Mesenteric fat pad (tissue), 1 donor: Measurements from ENCODE around the gene FYCO1. TPM values are rescaled to one million over a fixed set of nuclear protein-coding genes. Genes with fewer than 3 reads are reported as not detected.
A peak's percentile ranks its signal among the peaks of the same experiment; 100 is the strongest.
"Not testable (repeated sequence)": the region's sequence is repeated elsewhere in the genome, so short reads cannot be mapped to it uniquely, and the experiment has no call there.

Source experiments
- DNase-seq: peaks from one replicate; pipeline ENCODE4 v3.0.0-alpha.2; 2020; ENCODE audit warnings: low spot score
- long read RNA-seq: library from polyadenylated mRNA; unstranded; transcript quantifications from one replicate; pipeline ENCODE4 v2.0.0, GENCODE V29; 2020
- total RNA-seq: library from RNA; stranded (reverse); fragmentation: NEBNext Ultra II Directional; extraction: Animal tissue kit (Norgen Biotek cat#: 25700); gene quantifications from one replicate; pipeline ENCODE4 v1.2.1, GENCODE V29; 2021
- donor health status: DM: yes; HTN: yes; CAD: no.

The FYCO1 gene
- total RNA-seq, result 43.5 TPM
- long read RNA-seq, partial matches to known transcripts, result 12 of 67 reads
- long read RNA-seq, other reads (novel, unspliced or antisense), result 55 of 67 reads

DNA sequence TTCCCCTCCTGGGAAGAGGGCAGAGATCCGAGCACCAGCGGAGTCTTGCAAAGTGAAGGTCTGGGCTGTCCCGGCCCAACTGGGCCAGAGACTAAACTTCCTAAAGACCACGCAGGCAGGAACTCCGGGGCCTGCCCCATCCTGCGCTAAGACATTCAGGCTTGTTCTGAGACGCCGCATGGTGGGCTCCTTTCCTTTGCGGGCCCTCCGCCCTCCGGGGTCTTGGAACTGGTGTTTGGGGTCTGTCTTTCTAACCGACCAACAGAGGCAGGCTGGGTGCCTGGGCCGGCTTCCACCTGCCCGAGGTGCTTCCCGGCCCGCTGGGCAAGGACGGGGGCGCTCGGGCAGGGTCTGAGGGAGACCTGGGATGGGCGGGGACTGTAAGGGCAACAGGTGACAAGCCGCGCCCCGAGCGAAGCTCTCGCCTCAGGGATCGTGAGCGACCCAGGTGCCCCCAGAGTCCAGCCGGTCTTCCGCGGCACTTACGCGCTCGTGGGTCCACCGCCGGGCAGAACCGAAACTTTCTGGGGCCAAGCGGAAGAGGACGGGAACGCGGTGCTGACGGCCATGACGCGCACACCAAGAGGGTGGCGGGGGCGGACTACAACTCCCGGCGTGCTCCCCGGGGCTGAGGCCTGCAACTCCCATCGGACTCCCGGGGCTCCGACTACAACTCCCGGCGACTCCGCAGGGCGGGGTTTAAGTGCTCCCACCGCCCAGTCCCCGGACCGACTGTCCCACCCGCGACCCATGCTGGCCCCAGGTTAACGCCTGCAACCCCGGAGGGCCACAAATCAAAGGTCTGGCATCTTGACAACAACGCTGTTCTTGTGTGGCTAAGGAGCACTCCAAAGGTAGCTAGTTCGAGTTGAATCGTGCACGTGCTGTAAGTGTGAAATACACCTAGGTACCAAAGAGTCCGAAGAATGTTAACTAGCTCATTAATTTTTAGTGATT is at the start of gene FYCO1:
TSS of gene FYCO1 (minus strand) at position 589 of the 957 bp plus-strand sequence. CDS start 10,914 bp downstream, outside the sequence.
- DNase-seq, result peak; percentile 97

GRCh38 chr3:46038916-46039315 is 43.3 kb upstream of the FYCO1 start:
- no peak for DNase-seq

GRCh38 chr3:46038071-46038470 is 42.4 kb upstream of the FYCO1 start:
- not testable (repeated sequence) for DNase-seq

- DNase-seq, result no peak
These were observed 40.6 kb upstream of the FYCO1 start for GRCh38 chr3:46036191-46036590.

DNA sequence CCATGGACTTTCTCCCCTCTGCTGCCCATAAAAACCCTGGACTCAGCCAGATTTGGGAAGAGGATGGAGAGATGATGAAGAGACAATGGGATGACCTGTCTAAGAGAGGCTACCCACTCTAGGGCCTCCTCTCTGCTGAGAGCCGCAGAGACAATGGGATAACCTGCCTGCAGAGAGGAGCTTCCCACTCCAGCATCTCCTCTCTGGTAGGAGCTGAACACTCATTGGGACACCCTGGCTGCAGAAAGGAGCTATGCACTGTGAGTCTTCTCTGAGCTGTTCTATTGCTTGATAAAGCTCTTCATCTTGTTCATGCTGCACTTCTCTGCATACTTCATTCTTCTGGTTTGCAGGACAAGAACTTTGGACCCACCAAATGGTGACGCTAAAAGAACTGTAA is 36.1 kb upstream of the FYCO1 start:
- no peak for DNase-seq

GRCh38 chr3:46031269-46031668 is 35.6 kb upstream of the FYCO1 start:
- DNase-seq, result no peak

GRCh38 chr3:46030626-46031025 is 35.0 kb upstream of the FYCO1 start:
- no peak for DNase-seq

DNA sequence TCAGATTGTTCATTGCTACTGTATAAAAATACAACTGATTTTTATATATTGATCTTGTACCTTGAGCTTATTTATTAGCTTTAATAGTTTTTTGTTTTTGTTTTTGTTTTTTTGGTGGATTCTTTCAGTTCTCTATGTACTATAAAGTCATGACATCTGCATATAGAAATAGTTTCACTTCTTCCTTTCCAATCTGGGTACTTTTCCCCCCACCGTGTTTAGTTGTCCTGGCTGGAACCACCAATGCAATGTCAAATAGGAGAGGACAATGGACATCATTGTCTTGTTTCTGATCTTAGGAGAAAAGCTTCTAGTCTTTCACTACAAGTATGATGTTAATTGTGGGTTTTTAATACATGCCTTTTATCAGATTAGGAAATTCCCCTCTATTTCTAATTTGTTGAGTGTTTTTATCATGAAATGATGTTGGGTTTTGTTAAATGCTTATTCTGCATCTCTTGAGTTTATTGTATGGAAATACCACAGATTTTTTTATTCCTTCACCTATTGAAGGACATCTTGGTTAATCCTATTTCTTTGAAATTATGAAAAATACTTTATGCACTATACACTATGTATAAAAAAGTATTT is 34.4 kb upstream of the FYCO1 start:
- DNase-seq, result no peak

DNA sequence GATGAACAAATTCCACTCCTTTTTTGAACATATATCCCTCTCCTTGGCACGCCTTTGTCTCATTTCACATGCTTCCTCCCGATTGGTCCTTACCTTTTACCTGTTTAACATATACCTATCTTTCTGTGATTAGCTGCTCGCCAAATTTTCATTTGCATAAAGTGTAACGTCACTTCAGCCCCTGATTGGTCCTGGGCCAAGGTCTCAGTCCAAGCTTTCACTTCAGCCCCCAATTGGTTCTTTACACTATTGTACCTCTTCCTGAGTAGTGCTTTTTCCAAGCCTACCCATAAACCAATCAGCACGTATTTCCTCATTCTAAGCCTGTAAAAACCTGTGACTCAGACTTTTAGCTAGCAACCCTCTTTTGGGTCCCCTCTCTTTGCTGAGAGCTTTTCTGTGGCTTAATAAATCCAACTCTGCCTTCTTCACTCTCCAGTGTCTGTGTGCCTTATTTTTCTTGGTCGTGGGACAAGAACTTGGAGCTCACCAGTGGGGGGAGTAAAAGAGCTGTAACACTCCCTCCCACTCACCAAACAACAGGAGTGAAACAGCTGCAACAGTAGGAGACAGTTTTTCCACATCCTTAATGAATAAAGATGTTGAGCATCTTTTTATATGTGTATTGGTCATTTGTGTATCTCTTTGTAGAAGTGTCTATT is 32.2 kb upstream of the FYCO1 start:
- no peak for DNase-seq

DNA sequence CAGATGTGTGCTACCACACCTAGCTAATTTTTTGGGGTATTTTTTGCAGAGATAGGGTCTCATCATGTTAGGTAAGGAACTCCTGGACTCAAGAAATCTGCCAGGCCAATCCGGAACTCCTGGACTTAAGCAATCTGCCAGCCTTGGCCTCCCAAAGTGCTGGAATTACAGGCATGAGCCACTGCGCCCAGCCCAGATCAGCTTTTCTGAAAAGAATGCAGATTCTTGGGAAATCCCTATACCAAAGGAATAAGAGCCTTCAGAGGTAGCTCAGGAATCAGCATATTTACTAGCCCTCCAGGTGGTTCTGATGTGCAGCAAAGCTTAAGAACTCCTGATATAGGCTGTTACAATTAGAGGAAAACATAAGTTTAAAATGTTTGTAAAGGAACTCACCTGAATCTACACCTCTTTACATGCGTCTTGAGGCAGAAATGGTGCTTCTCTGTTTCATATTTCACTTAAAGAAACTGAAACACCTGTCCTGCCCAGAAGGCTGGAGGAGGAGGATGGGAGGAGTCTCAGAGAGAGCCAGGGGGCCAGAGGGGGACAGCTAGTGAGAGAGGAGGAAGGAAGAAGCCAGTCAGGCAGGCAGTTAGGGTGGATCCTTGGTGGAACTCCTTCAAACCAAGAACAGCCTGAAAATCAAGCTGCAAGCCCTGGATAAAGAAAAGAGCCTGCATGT is 31.5 kb upstream of the FYCO1 start, which contains the start of gene XCR1:
TSS of gene XCR1 (minus strand) at position 463 of the 685 bp plus-strand sequence. CDS start 5,536 bp downstream, outside the sequence.
- DNase-seq, result no peak

GRCh38 chr3:46025139-46025538 is 29.5 kb upstream of the FYCO1 start:
- DNase-seq, result no peak

- no peak for DNase-seq
These were observed 28.5 kb upstream of the FYCO1 start for GRCh38 chr3:46024131-46024530.

DNA sequence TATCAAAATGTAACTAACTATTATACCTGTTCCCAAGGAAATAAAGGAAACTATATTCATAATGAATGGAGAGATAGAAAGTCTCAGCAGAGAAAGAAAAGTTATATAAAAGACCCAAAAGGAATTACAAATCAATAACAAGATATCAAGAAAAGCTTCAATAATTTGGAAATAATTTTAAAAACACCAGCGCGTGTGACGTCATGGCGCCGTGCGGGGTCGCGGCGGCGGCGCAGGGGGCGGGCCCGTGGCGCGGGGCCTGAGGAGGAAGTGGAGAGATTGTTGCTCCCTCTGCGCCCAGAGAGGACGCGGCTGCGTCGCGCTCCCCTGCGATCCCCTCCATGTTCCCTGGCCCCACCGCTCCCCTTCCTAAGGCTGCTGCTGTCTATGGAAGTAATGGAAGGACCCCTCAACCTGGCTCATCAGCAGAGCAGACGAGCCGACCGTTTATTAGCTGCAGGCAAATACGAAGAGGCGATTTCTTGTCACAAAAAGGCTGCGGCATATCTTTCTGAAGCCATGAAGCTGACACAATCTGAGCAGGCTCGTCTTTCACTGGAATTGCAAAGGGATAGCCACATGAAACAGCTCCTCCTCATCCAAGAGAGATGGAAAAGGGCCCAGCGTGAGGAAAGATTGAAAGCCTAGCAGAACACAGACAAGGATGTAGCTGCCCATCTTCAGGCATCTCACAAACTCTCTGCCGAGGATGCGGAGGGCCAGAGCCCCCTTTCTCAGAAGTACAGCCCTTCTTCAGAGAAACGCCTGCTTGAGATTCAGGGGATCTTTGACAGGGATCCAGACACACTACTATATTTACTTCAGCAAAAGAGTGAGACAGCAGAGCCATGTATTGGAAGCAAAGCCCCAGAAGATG is 27.5 kb upstream of the FYCO1 start:
- no peak for DNase-seq

DNA sequence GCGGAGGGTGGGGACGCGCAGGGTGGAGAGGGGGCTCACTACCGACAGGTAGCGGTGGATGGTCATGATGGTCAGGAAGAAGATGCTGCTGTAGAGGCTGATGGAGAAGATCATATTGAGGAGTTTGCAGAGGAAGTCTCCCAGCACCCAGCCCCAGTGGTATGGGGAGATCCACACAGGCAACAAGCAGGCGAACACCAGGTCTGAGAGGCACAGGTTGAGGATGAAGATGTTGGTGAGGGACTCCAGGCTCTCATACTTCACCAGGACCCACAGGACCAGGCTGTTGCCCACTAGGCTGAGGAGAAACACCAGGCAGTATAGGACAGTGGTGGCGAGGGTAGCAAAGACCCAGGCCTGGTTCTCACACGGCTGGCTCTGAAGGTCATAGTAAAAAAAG is 25.9 kb upstream of the FYCO1 start:
- no peak for DNase-seq

DNA sequence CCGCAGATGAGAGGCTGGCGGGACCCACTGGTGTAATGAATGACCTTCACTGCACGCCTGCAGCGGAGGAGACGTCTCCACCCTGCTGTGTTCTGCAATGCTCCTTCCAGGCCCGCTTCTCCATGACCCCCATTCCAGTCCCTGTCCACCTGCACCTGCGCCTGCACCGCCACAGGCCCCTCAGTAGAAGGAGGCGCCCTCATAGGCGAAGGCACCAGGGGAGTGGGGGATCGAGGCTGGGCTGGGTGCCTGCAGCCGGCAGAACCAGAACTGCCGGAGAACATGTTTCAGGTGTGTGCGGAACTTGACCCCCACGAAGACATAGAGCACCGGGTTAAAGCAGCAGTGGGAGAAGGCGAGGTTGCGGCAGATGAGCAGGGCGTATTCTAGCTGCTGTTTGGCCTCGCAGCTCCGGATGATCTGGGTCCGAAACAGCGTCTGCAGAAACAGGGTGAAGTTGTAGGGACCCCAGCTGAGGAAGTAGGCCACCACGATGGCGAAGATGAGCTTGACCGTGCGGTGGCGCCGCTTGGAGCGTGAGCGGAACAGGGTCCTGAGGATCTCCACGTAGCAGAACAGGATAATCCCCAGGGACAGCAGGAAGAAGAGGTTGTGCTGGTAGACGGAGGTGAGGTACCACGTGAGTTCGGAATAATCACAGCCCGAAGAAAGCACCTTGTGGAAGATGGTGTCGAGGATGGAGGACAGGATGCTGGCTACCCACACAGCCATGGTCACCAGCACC is 25.3 kb upstream of the FYCO1 start:
- no peak for DNase-seq

GRCh38 chr3:46019707-46020106 is 24.1 kb upstream of the FYCO1 start:
- DNase-seq, result no peak

DNA sequence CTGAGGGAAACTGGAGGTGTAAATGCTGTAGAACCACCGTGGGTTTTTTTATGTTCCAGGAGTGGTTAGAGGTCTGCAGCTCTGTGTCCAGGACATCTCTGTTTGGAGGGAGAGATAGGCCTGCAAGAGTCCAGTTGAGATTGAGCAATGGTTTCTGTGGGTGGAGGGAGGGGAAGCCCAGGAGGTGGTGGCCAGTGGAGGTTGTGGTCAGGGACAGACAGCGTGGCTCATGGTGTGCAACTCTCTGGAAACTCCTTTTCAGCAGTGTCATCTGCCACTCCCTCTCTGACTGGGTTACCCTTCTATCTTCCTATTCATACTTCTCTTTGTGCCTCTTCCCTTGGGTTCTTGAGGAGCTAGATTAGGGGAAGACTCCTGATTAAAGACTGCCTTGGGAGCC is 22.1 kb upstream of the FYCO1 start:
- DNase-seq, result no peak

DNA sequence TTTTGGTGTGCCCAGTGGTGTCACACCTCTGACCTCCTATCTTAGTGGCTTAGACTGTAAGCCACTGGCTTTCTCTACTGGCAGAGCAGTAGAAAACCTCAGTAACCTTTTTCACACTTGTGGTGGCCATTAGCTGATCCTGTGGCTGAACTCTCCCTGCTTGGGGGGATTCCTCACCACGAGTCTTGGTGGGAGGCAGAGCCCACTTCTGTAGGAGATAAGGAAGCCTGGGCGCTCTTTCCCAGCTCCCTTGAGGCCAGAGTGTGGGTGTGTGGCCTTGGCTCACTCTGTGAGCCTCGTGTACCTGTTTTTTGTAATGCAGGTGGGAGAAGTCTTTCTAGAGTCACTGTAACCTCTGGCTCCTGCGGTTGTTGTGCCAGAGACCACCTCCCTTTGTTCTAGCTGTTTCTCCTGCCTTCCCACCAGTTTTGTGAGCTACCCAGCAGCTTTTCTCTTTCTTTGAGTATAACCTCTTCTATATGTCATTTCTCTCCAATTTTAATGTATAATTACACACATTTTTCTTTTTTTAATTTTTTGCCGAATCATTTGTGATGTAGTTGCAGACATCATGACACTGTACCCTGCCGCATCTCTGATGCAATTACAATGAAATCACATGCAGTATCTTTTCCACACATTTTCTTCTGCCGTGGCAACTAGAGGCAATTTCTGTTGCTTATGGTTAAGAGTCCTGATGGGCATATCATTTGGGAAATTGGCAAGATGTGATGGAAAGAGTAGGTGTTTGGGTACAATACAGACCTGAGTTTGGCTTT is 17.9 kb upstream of the FYCO1 start:
- DNase-seq, result no peak

GRCh38 chr3:46012246-46012645 is 16.6 kb upstream of the FYCO1 start:
- DNase-seq, result no peak
